K562 (cell line): Measurements from ENCODE around the gene TFCP2. TPM values are rescaled to one million over a fixed set of nuclear protein-coding genes. Genes with fewer than 3 reads are reported as not detected.

Experiments used
- DPF2 ChIP-seq: fragments of 450-650 bp; IDR thresholded peaks from 2 replicates; pipeline ENCODE4 v1.6.1; 2016
- HDAC6 ChIP-seq: IDR thresholded peaks from 2 replicates; pipeline ENCODE4 v1.6.1; 2012; ENCODE audit warnings: low read depth, mild to moderate bottlenecking, control low read depth, inconsistent platforms, low read length, moderate library complexity
- KHSRP ChIP-seq: fragments of 450-650 bp; IDR thresholded peaks from 2 replicates; pipeline ENCODE4 v1.6.1; 2017
- PURB ChIP-seq: sonication (generic); formaldehyde crosslinking; IDR thresholded peaks from 2 replicates; pipeline ENCODE4 v1.9.0; 2021; ENCODE audit warnings: low read depth, mild to moderate bottlenecking, missing genetic modification reagents
- RAD51 ChIP-seq: fragments of 450-650 bp; IDR thresholded peaks from 2 replicates; pipeline ENCODE4 v1.7.1; 2016; ENCODE audit warnings: low read depth, mild to moderate bottlenecking, borderline replicate concordance
- SAP30 ChIP-seq: fragments of 200-600 bp; sonication (generic); IDR thresholded peaks from 2 replicates; pipeline ENCODE4 v1.6.1; 2012; ENCODE audit warnings: borderline replicate concordance, low read depth, mild to moderate bottlenecking, moderate library complexity, low read length, control low read depth, inconsistent platforms; ENCODE audit not compliant: insufficient read depth, poor library complexity, severe bottlenecking
- TRIM24 ChIP-seq, 2 experiments: fragments of 450-650 bp; IDR thresholded peaks; 2 replicates each; pipeline ENCODE4 v1.6.1; 2016
- ZNF583 ChIP-seq: fragments of 250-450 bp; sonication (Bioruptor Pico); IDR thresholded peaks from 2 replicates; pipeline ENCODE4 v1.4.0; 2020
- polyA plus RNA-seq, 8 experiments: library from polyadenylated mRNA; depleted of rRNA in 4 of 8; stranded (reverse) in 5 of 8; unstranded in 3 of 8; fragments of >200 nt; fragmentation: Nextera tagmentation in 2 of 8; fragmentation: Illumina TruSeq in 1 of 8; extraction: Ambion mirVana in 2 of 8; extraction: Trizol in 1 of 8; gene quantifications; 2 replicates each; pipeline versions ENCODE4 v1.2.1 to v1.2.3, GENCODE V29; 2011 to 2014; ENCODE audit warnings: inconsistent platforms in 1 of 8, missing spikeins in 1 of 8
- total RNA-seq, 7 experiments: library from RNA; depleted of rRNA in 6 of 7; stranded (reverse); fragments of >200 nt in 6 of 7; fragmentation: Illumina TruSeq in 2 of 7; extraction: Trizol in 2 of 7; gene quantifications; 2 replicates each; pipeline versions ENCODE4 v1.2.1 to v1.2.3, GENCODE V29; 2011 to 2021; ENCODE audit warnings: low replicate concordance in 1 of 7
- TF ChIP-seq, protein P1 (sequence below): fragments of 250-450 bp; sonication (Bioruptor Pico); IDR thresholded peaks from 2 replicates; pipeline ENCODE4 v1.4.0; 2020
- TF ChIP-seq, protein P2 (sequence below): fragments of 250-450 bp; sonication (Bioruptor Pico); IDR thresholded peaks from 2 replicates; pipeline ENCODE4 v1.5.0; 2021; ENCODE audit warnings: mild to moderate bottlenecking, borderline replicate concordance
- TF ChIP-seq, protein P3 (sequence below): fragments of 200-800 bp; sonication (Bioruptor generic); IDR thresholded peaks from 2 replicates; pipeline ENCODE4 v1.6.1; 2016; ENCODE audit warnings: missing genetic modification characterization, missing compliant biosample characterization
- TF ChIP-seq, protein P4 (sequence below): fragments of 250-450 bp; sonication (Bioruptor Pico); IDR thresholded peaks from 2 replicates; pipeline ENCODE4 v1.5.1; 2021; ENCODE audit warnings: mild to moderate bottlenecking

The TFCP2 gene
- total and polyA plus RNA-seq, 9 of the 15 experiments (the other 6 are each of a cell fraction or from before 2014, with no cell fraction given): 8.0 to 38.9 (median 19.3) TPM

DNA sequence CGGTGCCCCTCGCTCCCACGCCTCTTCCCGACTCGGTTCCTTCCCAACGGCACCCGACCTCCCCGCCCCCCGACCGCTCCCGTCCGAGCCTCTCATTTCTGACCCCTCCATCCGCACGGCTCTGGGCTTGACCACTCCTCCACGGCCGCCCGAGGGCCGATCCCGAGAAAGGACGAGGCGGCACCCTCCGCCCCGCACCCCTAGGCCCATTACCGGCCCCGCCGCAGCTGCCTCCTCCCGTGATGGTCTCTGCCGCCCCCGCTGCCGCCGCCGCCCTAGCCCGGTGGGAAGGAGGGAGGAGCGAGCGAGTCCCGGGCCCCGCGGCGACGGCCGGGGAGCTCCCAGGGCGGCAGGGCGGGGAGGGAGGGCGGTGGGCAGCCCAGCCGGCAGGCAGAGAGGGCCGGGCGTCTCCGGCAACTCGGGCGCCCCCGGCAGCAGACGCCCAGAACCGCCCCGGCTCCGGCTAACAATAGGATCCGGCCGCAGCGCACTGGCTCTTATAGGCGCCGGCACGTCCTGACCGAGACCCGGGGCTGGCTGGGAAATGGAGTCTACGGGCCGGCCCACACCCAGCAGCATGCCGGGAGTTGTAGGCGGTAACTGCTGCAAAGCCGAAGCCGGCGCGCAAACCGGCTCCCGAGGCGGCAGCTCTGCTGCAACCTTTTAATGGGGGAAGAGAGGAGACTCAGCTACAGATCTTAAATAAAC, 89.7 kb downstream of the TFCP2 start, which contains the start of gene CSRNP2 (continued):
- TF ChIP-seq, protein P1, sequence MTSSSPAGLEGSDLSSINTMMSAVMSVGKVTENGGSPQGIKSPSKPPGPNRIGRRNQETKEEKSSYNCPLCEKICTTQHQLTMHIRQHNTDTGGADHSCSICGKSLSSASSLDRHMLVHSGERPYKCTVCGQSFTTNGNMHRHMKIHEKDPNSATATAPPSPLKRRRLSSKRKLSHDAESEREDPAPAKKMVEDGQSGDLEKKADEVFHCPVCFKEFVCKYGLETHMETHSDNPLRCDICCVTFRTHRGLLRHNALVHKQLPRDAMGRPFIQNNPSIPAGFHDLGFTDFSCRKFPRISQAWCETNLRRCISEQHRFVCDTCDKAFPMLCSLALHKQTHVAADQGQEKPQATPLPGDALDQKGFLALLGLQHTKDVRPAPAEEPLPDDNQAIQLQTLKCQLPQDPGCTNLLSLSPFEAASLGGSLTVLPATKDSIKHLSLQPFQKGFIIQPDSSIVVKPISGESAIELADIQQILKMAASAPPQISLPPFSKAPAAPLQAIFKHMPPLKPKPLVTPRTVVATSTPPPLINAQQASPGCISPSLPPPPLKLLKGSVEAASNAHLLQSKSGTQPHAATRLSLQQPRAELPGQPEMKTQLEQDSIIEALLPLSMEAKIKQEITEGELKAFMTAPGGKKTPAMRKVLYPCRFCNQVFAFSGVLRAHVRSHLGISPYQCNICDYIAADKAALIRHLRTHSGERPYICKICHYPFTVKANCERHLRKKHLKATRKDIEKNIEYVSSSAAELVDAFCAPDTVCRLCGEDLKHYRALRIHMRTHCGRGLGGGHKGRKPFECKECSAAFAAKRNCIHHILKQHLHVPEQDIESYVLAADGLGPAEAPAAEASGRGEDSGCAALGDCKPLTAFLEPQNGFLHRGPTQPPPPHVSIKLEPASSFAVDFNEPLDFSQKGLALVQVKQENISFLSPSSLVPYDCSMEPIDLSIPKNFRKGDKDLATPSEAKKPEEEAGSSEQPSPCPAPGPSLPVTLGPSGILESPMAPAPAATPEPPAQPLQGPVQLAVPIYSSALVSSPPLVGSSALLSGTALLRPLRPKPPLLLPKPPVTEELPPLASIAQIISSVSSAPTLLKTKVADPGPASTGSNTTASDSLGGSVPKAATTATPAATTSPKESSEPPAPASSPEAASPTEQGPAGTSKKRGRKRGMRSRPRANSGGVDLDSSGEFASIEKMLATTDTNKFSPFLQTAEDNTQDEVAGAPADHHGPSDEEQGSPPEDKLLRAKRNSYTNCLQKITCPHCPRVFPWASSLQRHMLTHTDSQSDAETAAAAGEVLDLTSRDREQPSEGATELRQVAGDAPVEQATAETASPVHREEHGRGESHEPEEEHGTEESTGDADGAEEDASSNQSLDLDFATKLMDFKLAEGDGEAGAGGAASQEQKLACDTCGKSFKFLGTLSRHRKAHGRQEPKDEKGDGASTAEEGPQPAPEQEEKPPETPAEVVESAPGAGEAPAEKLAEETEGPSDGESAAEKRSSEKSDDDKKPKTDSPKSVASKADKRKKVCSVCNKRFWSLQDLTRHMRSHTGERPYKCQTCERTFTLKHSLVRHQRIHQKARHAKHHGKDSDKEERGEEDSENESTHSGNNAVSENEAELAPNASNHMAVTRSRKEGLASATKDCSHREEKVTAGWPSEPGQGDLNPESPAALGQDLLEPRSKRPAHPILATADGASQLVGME (CRISPR knock-in tag): no peak
- no peak for TF ChIP-seq SAP30
- no peak for TF ChIP-seq PURB (CRISPR knock-in tag)
- TF ChIP-seq, protein P2, sequence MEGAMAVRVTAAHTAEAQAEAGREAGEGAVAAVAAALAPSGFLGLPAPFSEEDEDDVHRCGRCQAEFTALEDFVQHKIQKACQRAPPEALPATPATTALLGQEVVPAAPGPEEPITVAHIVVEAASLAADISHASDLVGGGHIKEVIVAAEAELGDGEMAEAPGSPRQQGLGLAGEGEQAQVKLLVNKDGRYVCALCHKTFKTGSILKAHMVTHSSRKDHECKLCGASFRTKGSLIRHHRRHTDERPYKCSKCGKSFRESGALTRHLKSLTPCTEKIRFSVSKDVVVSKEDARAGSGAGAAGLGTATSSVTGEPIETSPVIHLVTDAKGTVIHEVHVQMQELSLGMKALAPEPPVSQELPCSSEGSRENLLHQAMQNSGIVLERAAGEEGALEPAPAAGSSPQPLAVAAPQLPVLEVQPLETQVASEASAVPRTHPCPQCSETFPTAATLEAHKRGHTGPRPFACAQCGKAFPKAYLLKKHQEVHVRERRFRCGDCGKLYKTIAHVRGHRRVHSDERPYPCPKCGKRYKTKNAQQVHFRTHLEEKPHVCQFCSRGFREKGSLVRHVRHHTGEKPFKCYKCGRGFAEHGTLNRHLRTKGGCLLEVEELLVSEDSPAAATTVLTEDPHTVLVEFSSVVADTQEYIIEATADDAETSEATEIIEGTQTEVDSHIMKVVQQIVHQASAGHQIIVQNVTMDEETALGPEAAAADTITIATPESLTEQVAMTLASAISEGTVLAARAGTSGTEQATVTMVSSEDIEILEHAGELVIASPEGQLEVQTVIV (CRISPR knock-in tag): no peak
- no peak for TF ChIP-seq ZNF583 (CRISPR knock-in tag)
- TF ChIP-seq RAD51: no peak
- TF ChIP-seq, protein P3, sequence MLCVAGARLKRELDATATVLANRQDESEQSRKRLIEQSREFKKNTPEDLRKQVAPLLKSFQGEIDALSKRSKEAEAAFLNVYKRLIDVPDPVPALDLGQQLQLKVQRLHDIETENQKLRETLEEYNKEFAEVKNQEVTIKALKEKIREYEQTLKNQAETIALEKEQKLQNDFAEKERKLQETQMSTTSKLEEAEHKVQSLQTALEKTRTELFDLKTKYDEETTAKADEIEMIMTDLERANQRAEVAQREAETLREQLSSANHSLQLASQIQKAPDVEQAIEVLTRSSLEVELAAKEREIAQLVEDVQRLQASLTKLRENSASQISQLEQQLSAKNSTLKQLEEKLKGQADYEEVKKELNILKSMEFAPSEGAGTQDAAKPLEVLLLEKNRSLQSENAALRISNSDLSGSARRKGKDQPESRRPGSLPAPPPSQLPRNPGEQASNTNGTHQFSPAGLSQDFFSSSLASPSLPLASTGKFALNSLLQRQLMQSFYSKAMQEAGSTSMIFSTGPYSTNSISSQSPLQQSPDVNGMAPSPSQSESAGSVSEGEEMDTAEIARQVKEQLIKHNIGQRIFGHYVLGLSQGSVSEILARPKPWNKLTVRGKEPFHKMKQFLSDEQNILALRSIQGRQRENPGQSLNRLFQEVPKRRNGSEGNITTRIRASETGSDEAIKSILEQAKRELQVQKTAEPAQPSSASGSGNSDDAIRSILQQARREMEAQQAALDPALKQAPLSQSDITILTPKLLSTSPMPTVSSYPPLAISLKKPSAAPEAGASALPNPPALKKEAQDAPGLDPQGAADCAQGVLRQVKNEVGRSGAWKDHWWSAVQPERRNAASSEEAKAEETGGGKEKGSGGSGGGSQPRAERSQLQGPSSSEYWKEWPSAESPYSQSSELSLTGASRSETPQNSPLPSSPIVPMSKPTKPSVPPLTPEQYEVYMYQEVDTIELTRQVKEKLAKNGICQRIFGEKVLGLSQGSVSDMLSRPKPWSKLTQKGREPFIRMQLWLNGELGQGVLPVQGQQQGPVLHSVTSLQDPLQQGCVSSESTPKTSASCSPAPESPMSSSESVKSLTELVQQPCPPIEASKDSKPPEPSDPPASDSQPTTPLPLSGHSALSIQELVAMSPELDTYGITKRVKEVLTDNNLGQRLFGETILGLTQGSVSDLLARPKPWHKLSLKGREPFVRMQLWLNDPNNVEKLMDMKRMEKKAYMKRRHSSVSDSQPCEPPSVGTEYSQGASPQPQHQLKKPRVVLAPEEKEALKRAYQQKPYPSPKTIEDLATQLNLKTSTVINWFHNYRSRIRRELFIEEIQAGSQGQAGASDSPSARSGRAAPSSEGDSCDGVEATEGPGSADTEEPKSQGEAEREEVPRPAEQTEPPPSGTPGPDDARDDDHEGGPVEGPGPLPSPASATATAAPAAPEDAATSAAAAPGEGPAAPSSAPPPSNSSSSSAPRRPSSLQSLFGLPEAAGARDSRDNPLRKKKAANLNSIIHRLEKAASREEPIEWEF (CRISPR knock-in tag): no peak
- TF ChIP-seq DPF2: 0 out of 2 replicates have a peak, but pooled peaks have one; percentile 2
- TF ChIP-seq HDAC6: no peak
- no peak for TF ChIP-seq TRIM24 (IDR thresholded peaks at IDR 0.05)
- TF ChIP-seq KHSRP: no peak
- TF ChIP-seq, protein P4, sequence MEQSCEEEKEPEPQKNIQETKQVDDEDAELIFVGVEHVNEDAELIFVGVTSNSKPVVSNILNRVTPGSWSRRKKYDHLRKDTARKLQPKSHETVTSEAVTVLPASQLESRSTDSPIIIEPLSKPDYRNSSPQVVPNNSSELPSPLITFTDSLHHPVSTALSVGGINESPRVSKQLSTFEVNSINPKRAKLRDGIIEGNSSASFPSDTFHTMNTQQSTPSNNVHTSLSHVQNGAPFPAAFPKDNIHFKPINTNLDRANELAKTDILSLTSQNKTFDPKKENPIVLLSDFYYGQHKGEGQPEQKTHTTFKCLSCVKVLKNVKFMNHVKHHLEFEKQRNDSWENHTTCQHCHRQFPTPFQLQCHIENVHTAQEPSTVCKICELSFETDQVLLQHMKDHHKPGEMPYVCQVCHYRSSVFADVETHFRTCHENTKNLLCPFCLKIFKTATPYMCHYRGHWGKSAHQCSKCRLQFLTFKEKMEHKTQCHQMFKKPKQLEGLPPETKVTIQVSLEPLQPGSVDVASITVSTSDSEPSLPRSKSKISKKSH (CRISPR knock-in tag): no peak
